Measurements from ENCODE around the gene TBC1D30. TPM values are rescaled to one million over a fixed set of nuclear protein-coding genes. Genes with fewer than 3 reads are reported as not detected.

TBC1D30 gene
- total RNA-seq, 4 donors from 2014 or later = 1.2 to 6.1 (median 1.6) TPM

GRCh38 chr12:64894827-64895475 lies 70.5 kb downstream of the TBC1D30 start:
- DNase-seq (ENCODE audit: low spot score in 2 of 2) = no peak
- WGBS, 2 donors = 52 to 64% methylated on average over 2 of the region's 2 CpGs
- H3K4me3 ChIP-seq (ENCODE audit: low read depth, poor library complexity, severe bottlenecking) = no peak overlapping the region
- intact Hi-C loops (cut with DNase I; ENCODE audit: low total_unique reads) = loop anchor here (10.0 kb wide), 2 partner anchors 230 to 1210 kb away; partner anchors contain the start of gene WIF1
- no peak for TF ChIP-seq POLR2A (IDR thresholded peaks at IDR 0.05)
- no peak for TF ChIP-seq CTCF (IDR thresholded peaks at IDR 0.05)

GRCh38 chr12:64895526-64895925 lies 71.1 kb downstream of the TBC1D30 start:
- TF ChIP-seq CTCF (IDR thresholded peaks at IDR 0.05) (no peak), POLR2A (IDR thresholded peaks at IDR 0.05) (no peak)
- intact Hi-C loops (cut with DNase I; ENCODE audit: low total_unique reads) = loop anchor here (10.0 kb wide), 2 partner anchors 229 to 1209 kb away; partner anchors contain the start of gene WIF1
- WGBS, 2 donors = 85 to 89% methylated on average over 5 of the region's 5 CpGs
- no peak for DNase-seq (ENCODE audit: low spot score in 2 of 2)
- H3K4me3 ChIP-seq (ENCODE audit: low read depth, poor library complexity, severe bottlenecking) = no peak overlapping the region

- TF ChIP-seq CTCF (IDR thresholded peaks at IDR 0.05) (no peak), POLR2A (IDR thresholded peaks at IDR 0.05) (no peak)
- no peak overlapping the region for H3K4me3 ChIP-seq (ENCODE audit: low read depth, poor library complexity, severe bottlenecking)
- WGBS, 2 donors = 36 to 50% methylated on average over 4 of the region's 4 CpGs
- DNase-seq (ENCODE audit: low spot score in 2 of 2) = peak in 1 of 2 donors; percentile 22
- intact Hi-C loops (cut with DNase I; ENCODE audit: low total_unique reads) = no loop called here
Observed at GRCh38 chr12:64900540-64900939, 76.1 kb downstream of the TBC1D30 start.

GRCh38 chr12:64903479-64904152 lies 79.2 kb downstream of the TBC1D30 start:
- no peak for TF ChIP-seq POLR2A (IDR thresholded peaks at IDR 0.05)
- no peak for TF ChIP-seq CTCF (IDR thresholded peaks at IDR 0.05)
- WGBS, 2 donors = 49 to 52% methylated on average over 5 of the region's 5 CpGs
- no peak for DNase-seq (ENCODE audit: low spot score in 2 of 2)
- intact Hi-C loops (cut with DNase I; ENCODE audit: low total_unique reads) = no loop called here
- no peak overlapping the region for H3K4me3 ChIP-seq (ENCODE audit: low read depth, poor library complexity, severe bottlenecking)

- TF ChIP-seq POLR2A (IDR thresholded peaks at IDR 0.05) (no peak), CTCF (IDR thresholded peaks at IDR 0.05) (no peak)
- H3K4me3 ChIP-seq (ENCODE audit: low read depth, poor library complexity, severe bottlenecking) = no peak overlapping the region
- no peak for DNase-seq (ENCODE audit: low spot score in 2 of 2)
- 92 to 93% methylated on average over 3 of the region's 3 CpGs for WGBS, 2 donors
- intact Hi-C loops (cut with DNase I; ENCODE audit: low total_unique reads) = no loop called here
Observed at GRCh38 chr12:64907097-64907496, 82.7 kb downstream of the TBC1D30 start.

Data from lower leg skin (tissue), 4 donors.